Mesenchymal stem cell (in vitro differentiated cells and primary cell): ENCODE data around the gene SYT3.

Source experiments
- DNase-seq: peaks from one replicate; pipeline ENCODE4 v3.0.0-alpha.2; 2013
- H2AFZ ChIP-seq: one replicate; pipeline ENCODE4 v1.6.1; 2013; ENCODE audit warnings: low read depth, mild to moderate bottlenecking, control low read depth, inconsistent platforms, low read length, moderate library complexity
- H2AK5ac ChIP-seq: 2 replicates; pipeline ENCODE4 v1.6.1; 2013; ENCODE audit warnings: low read length, moderate library complexity, mild to moderate bottlenecking, inconsistent platforms; ENCODE audit not compliant: severe bottlenecking
- H2BK120ac ChIP-seq: one replicate; pipeline ENCODE4 v1.6.1; 2013; ENCODE audit warnings: low read depth, mild to moderate bottlenecking, inconsistent platforms, low read length, moderate library complexity
- H2BK12ac ChIP-seq, 2 experiments: one replicate each; pipeline ENCODE4 v1.6.1; 2013; ENCODE audit warnings: inconsistent platforms in 2 of 2, low read length in 2 of 2, mild to moderate bottlenecking in 2 of 2, moderate library complexity in 2 of 2, control low read depth in 1 of 2
- H2BK15ac ChIP-seq: one replicate; pipeline ENCODE4 v1.6.1; 2013; ENCODE audit warnings: mild to moderate bottlenecking, low read depth, inconsistent platforms; ENCODE audit not compliant: poor library complexity, severe bottlenecking
- H2BK5ac ChIP-seq: 2 replicates; pipeline ENCODE4 v1.6.1; 2013; ENCODE audit warnings: low read depth, mild to moderate bottlenecking, low read length, control low read depth, inconsistent platforms; ENCODE audit not compliant: poor library complexity, severe bottlenecking
- H3K14ac ChIP-seq, 2 experiments: one replicate each; pipeline ENCODE4 v1.6.1; 2013; ENCODE audit warnings: inconsistent platforms in 2 of 2, low read length in 2 of 2, control low read depth in 1 of 2, mild to moderate bottlenecking in 1 of 2, moderate library complexity in 1 of 2
- H3K18ac ChIP-seq, 2 experiments: one replicate each; pipeline ENCODE4 v1.6.1; 2013; ENCODE audit warnings: inconsistent platforms in 2 of 2, low read length in 2 of 2, control low read depth in 1 of 2, low read depth in 1 of 2, mild to moderate bottlenecking in 1 of 2
- H3K23ac ChIP-seq, 2 experiments: one replicate each; pipeline ENCODE4 v1.6.1; 2013; ENCODE audit warnings: inconsistent platforms in 2 of 2, low read length in 2 of 2, mild to moderate bottlenecking in 2 of 2, moderate library complexity in 2 of 2, control low read depth in 1 of 2
- H3K27ac ChIP-seq: 2 replicates; pipeline ENCODE4 v1.5.1; 2013; ENCODE audit warnings: mild to moderate bottlenecking, moderate library complexity, low read length, control low read depth, inconsistent platforms; ENCODE audit not compliant: poor library complexity, severe bottlenecking
- H3K27me3 ChIP-seq, 2 experiments: 2 replicates each; pipeline versions ENCODE4 v1.6.1 to v1.7.0; 2013; ENCODE audit warnings: low read length in 2 of 2, mild to moderate bottlenecking in 2 of 2, moderate library complexity in 2 of 2, control low read depth in 1 of 2, inconsistent platforms in 1 of 2; ENCODE audit not compliant: control insufficient read depth in 1 of 2, insufficient read depth in 1 of 2
- H3K36me3 ChIP-seq, 2 experiments: 2 replicates each; pipeline versions ENCODE4 v1.6.1 to v1.7.0; 2013; ENCODE audit warnings: low read length in 2 of 2, control low read depth in 1 of 2, inconsistent platforms in 1 of 2, low read depth in 1 of 2, mild to moderate bottlenecking in 1 of 2; ENCODE audit not compliant: insufficient read depth in 2 of 2, control insufficient read depth in 1 of 2
- H3K4ac ChIP-seq, 2 experiments: one replicate each; pipeline ENCODE4 v1.6.1; 2013; ENCODE audit warnings: inconsistent platforms in 2 of 2, low read length in 2 of 2, mild to moderate bottlenecking in 2 of 2, moderate library complexity in 2 of 2, control low read depth in 1 of 2, low read depth in 1 of 2
- H3K4me1 ChIP-seq: 2 replicates; pipeline ENCODE4 v1.6.1; 2013; ENCODE audit warnings: low read depth, low read length, control low read depth; ENCODE audit not compliant: control insufficient read depth, insufficient read depth
- H3K4me2 ChIP-seq: 2 replicates; pipeline ENCODE4 v1.6.1; 2013; ENCODE audit warnings: low read length, mild to moderate bottlenecking, inconsistent platforms; ENCODE audit not compliant: poor library complexity, severe bottlenecking
- H3K4me3 ChIP-seq, 2 experiments: 2 replicates each; pipeline versions ENCODE4 v1.5.1 to v1.7.0; 2013; ENCODE audit warnings: low read length in 2 of 2, mild to moderate bottlenecking in 2 of 2, control low read depth in 1 of 2, low read depth in 1 of 2; ENCODE audit not compliant: insufficient read depth in 1 of 2
- H3K79me1 ChIP-seq: replicated peaks from 2 replicates; pipeline ENCODE4 v1.6.1; 2013; ENCODE audit warnings: mild to moderate bottlenecking, control low read depth, low read length, inconsistent platforms; ENCODE audit not compliant: poor library complexity, severe bottlenecking
- H3K9ac ChIP-seq: 2 replicates; pipeline ENCODE4 v1.7.0; 2013; ENCODE audit warnings: mild to moderate bottlenecking, low read length, moderate library complexity
- H3K9me3 ChIP-seq: 2 replicates; pipeline ENCODE4 v1.7.0; 2013; ENCODE audit warnings: mild to moderate bottlenecking, low read length; ENCODE audit not compliant: control insufficient read depth
- H4K8ac ChIP-seq: one replicate; pipeline ENCODE4 v1.6.1; 2013; ENCODE audit warnings: inconsistent platforms, mild to moderate bottlenecking, low read length, moderate library complexity
- H4K91ac ChIP-seq: one replicate; pipeline ENCODE4 v1.6.1; 2013; ENCODE audit warnings: mild to moderate bottlenecking, low read length, inconsistent platforms
- WGBS: methylation state at CpG from one replicate; pipeline ENCODE4 v1.1.7; 2013; ENCODE audit warnings: mixed read lengths; 5-methylcytosine and 5-hydroxymethylcytosine counted together

Gene SYT3

GRCh38 chr19:50673118-50673517 is 33.4 kb upstream of the SYT3 start:
- no peak overlapping the region for H3K27ac ChIP-seq
- H4K8ac ChIP-seq, result no peak overlapping the region
- no peaks in the 10 kb centered on the region for H3K9me3 ChIP-seq
- WGBS, result 85% methylated on average over 15 of the region's 15 CpGs
- H3K4ac ChIP-seq, result no peak overlapping the region
- H3K4me2 ChIP-seq, result no peak overlapping the region
- no peak overlapping the region for H2AK5ac ChIP-seq
- no peak for DNase-seq
- no peak overlapping the region for H3K18ac ChIP-seq
- peaks cover 0 to 50% of the 10 kb centered on the region in 2 experiments for H3K27me3 ChIP-seq
- no peak overlapping the region for H3K9ac ChIP-seq
- no peak overlapping the region for H2BK120ac ChIP-seq
- no peak overlapping the region for H3K14ac ChIP-seq
- no peak overlapping the region for H2BK12ac ChIP-seq
- no peak overlapping the region for H2BK5ac ChIP-seq
- H4K91ac ChIP-seq, result no peak overlapping the region
- H3K79me1 ChIP-seq, result no peaks in the 10 kb centered on the region
- no peak overlapping the region for H2BK15ac ChIP-seq
- no peaks in the 10 kb centered on the region for H3K4me1 ChIP-seq
- no peak overlapping the region for H3K4me3 ChIP-seq
- H3K23ac ChIP-seq, result no peak overlapping the region
- no peak overlapping the region for H2AFZ ChIP-seq
- H3K36me3 ChIP-seq, result no peaks in the 10 kb centered on the region

GRCh38 chr19:50670102-50670380 is 30.4 kb upstream of the SYT3 start:
- Histone ChIP-seq H2AFZ (no peak overlapping the region), H3K27ac (no peak overlapping the region), H2AK5ac (no peak overlapping the region), H3K79me1 (no peaks in the 10 kb centered on the region), H3K14ac (no peak overlapping the region), H3K23ac (no peak overlapping the region), H3K9me3 (no peaks in the 10 kb centered on the region), H3K36me3 (no peaks in the 10 kb centered on the region), H2BK120ac (no peak overlapping the region), H3K4me3 (no peak overlapping the region), H2BK15ac (no peak overlapping the region), H2BK12ac (no peak overlapping the region), H3K9ac (no peak overlapping the region), H4K91ac (no peak overlapping the region), H3K4ac (no peak overlapping the region), H3K27me3 (peaks cover 0 to 65% of the 10 kb centered on the region in 2 experiments), H3K4me2 (no peak overlapping the region), H2BK5ac (no peak overlapping the region), H4K8ac (no peak overlapping the region), H3K18ac (no peak overlapping the region), H3K4me1 (no peaks in the 10 kb centered on the region)
- no peak for DNase-seq
- 68% methylated on average over 5 of the region's 5 CpGs for WGBS

- Histone ChIP-seq H3K4ac (no peak overlapping the region), H4K91ac (no peak overlapping the region), H3K4me1 (no peaks in the 10 kb centered on the region), H2BK15ac (no peak overlapping the region), H4K8ac (no peak overlapping the region), H2AK5ac (no peak overlapping the region), H3K27me3 (peaks cover 0 to 67% of the 10 kb centered on the region in 2 experiments), H3K23ac (no peak overlapping the region), H3K36me3 (no peaks in the 10 kb centered on the region), H3K4me3 (no peak overlapping the region), H2BK120ac (no peak overlapping the region), H2BK5ac (no peak overlapping the region), H3K14ac (no peak overlapping the region), H3K4me2 (no peak overlapping the region), H3K79me1 (no peaks in the 10 kb centered on the region), H3K9me3 (peaks cover under 1% of the 10 kb centered on the region), H2AFZ (no peak overlapping the region), H2BK12ac (no peak overlapping the region), H3K18ac (no peak overlapping the region), H3K27ac (no peak overlapping the region), H3K9ac (no peak overlapping the region)
- WGBS, result 62% methylated on average over 23 of the region's 23 CpGs
- no peak for DNase-seq
These were observed 29.8 kb upstream of the SYT3 start for GRCh38 chr19:50669302-50670101.

GRCh38 chr19:50668879-50669278 is 29.2 kb upstream of the SYT3 start:
- Histone ChIP-seq H2BK12ac (no peak overlapping the region), H3K9ac (no peak overlapping the region), H3K23ac (no peak overlapping the region), H2BK5ac (no peak overlapping the region), H3K27me3 (peaks cover 0 to 61% of the 10 kb centered on the region in 2 experiments), H3K27ac (no peak overlapping the region), H3K14ac (no peak overlapping the region), H3K18ac (no peak overlapping the region), H3K36me3 (no peaks in the 10 kb centered on the region), H2BK120ac (no peak overlapping the region), H3K4ac (no peak overlapping the region), H2AFZ (no peak overlapping the region), H3K4me2 (no peak overlapping the region), H4K8ac (no peak overlapping the region), H3K9me3 (peaks cover 5% of the 10 kb centered on the region), H3K4me3 (no peak overlapping the region), H3K4me1 (no peaks in the 10 kb centered on the region), H2AK5ac (no peak overlapping the region), H2BK15ac (no peak overlapping the region), H4K91ac (no peak overlapping the region), H3K79me1 (no peaks in the 10 kb centered on the region)
- whole genome bisulfite sequencing, result 83% methylated on average over 11 of the region's 20 CpGs
- no peak for DNase-seq
